WI38 (cell line): ENCODE results near the gene CBFB.

Source experiments
- H3K4me3 ChIP-seq: 2 replicates; pipeline ENCODE4 v1.5.1; 2011; ENCODE audit warnings: low read depth, mild to moderate bottlenecking, control low read depth, low read length
- CTCF ChIP-seq: IDR thresholded peaks from 2 replicates; pipeline ENCODE4 v1.5.1; 2012; ENCODE audit warnings: low read depth, mild to moderate bottlenecking, control low read depth, low read length

CBFB gene

GRCh38 chr16:67141391-67141790 is 112.4 kb downstream of the CBFB start:
- TF ChIP-seq CTCF, result no peak
- H3K4me3 ChIP-seq, result no peak overlapping the region

GRCh38 chr16:67142342-67142741 is 113.4 kb downstream of the CBFB start:
- no peak for TF ChIP-seq CTCF
- H3K4me3 ChIP-seq, result no peak overlapping the region

- TF ChIP-seq CTCF, result no peak
- H3K4me3 ChIP-seq, result no peak overlapping the region
Observed at GRCh38 chr16:67144943-67145342, 116.0 kb downstream of the CBFB start.

GRCh38 chr16:67145746-67146145 is 116.8 kb downstream of the CBFB start:
- no peak overlapping the region for H3K4me3 ChIP-seq
- TF ChIP-seq CTCF, result no peak

GRCh38 chr16:67146523-67147357 is 117.8 kb downstream of the CBFB start:
- TF ChIP-seq CTCF, result no peak
- no peak overlapping the region for H3K4me3 ChIP-seq

GRCh38 chr16:67147437-67148140 is 118.6 kb downstream of the CBFB start:
- H3K4me3 ChIP-seq, result no peak overlapping the region
- no peak for TF ChIP-seq CTCF

- no peak overlapping the region for H3K4me3 ChIP-seq
- no peak for TF ChIP-seq CTCF
Observed at GRCh38 chr16:67148221-67148620, 119.3 kb downstream of the CBFB start.
